ENCODE results near the gene DNAJC6.
A peak's percentile ranks its signal among the peaks of the same experiment; 100 is the strongest.

DNAJC6 gene

GRCh38 chr1:65297706-65298105, 11.6 kb upstream of the DNAJC6 start:
- no peak for DNase-seq

GRCh38 chr1:65299328-65299727, 10.0 kb upstream of the DNAJC6 start:
- DNase-seq: no peak

GRCh38 chr1:65308781-65309303, 501 bp upstream of the DNAJC6 start:
- DNase-seq: no peak

- DNase-seq: peak; percentile 50
Measured at GRCh38 chr1:65310078-65310587, 790 bp downstream of the DNAJC6 start.

GRCh38 chr1:65311760-65312159, 2.4 kb downstream of the DNAJC6 start:
- no peak for DNase-seq

- DNase-seq: no peak
Measured at GRCh38 chr1:65316233-65316632, 6.9 kb downstream of the DNAJC6 start.

- no peak for DNase-seq
Measured at GRCh38 chr1:65317866-65318653, 8.7 kb downstream of the DNAJC6 start.

- DNase-seq: no peak
Measured at GRCh38 chr1:65319141-65319540, 9.8 kb downstream of the DNAJC6 start.

- DNase-seq: no peak
Measured at GRCh38 chr1:65319754-65320153, 10.4 kb downstream of the DNAJC6 start.

- DNase-seq: no peak
Measured at GRCh38 chr1:65321879-65322278, 12.5 kb downstream of the DNAJC6 start.

- no peak for DNase-seq
Measured at GRCh38 chr1:65323246-65323645, 13.9 kb downstream of the DNAJC6 start.

GRCh38 chr1:65330021-65330420, 20.7 kb downstream of the DNAJC6 start:
- DNase-seq: no peak

GRCh38 chr1:65330822-65331221, 21.5 kb downstream of the DNAJC6 start:
- DNase-seq: no peak

GRCh38 chr1:65332821-65333220, 23.5 kb downstream of the DNAJC6 start:
- DNase-seq: no peak

- DNase-seq: no peak
Measured at GRCh38 chr1:65334081-65334480, 24.7 kb downstream of the DNAJC6 start.

GRCh38 chr1:65339866-65340468, 30.6 kb downstream of the DNAJC6 start:
- no peak for DNase-seq

GRCh38 chr1:65341381-65341780, 32.0 kb downstream of the DNAJC6 start:
- peak; percentile 6 for DNase-seq

GRCh38 chr1:65343286-65343685, 33.9 kb downstream of the DNAJC6 start:
- no peak for DNase-seq

- peak; percentile 28 for DNase-seq
Measured at GRCh38 chr1:65344171-65344814, 35.0 kb downstream of the DNAJC6 start.

GRCh38 chr1:65346190-65346589, 36.8 kb downstream of the DNAJC6 start:
- no peak for DNase-seq

- DNase-seq: no peak
Measured at GRCh38 chr1:65355031-65355712, 45.8 kb downstream of the DNAJC6 start.

GRCh38 chr1:65357291-65357960, 48.1 kb downstream of the DNAJC6 start:
- DNase-seq: no peak

All from DMS153 (cell line).